Brain pericyte (primary cell): ENCODE results near the gene CSNK1A1.
"Not testable (repeated sequence)": the region's sequence is repeated elsewhere in the genome, so short reads cannot be mapped to it uniquely, and the experiment has no call there.

ENCODE experiments used
- DNase-seq: peaks from one replicate; pipeline ENCODE4 v3.0.0-alpha.2; 2012; ENCODE audit warnings: low read depth, low spot score

The CSNK1A1 gene

GRCh38 chr5:149456597-149457392 lies 94.4 kb downstream of the CSNK1A1 start:
- no peak for DNase-seq

GRCh38 chr5:149455889-149456409 lies 95.3 kb downstream of the CSNK1A1 start:
- no peak for DNase-seq

- no peak for DNase-seq
Measured at GRCh38 chr5:149453618-149454415, 97.4 kb downstream of the CSNK1A1 start.

- DNase-seq = peak; percentile 73
Measured at GRCh38 chr5:149452665-149453617, 98.3 kb downstream of the CSNK1A1 start.

GRCh38 chr5:149452007-149452664 lies 99.1 kb downstream of the CSNK1A1 start:
- DNase-seq = no peak

GRCh38 chr5:149450199-149450598 lies 101.0 kb downstream of the CSNK1A1 start:
- DNase-seq = no peak

- DNase-seq = no peak
Measured at GRCh38 chr5:149448831-149449714, 102.2 kb downstream of the CSNK1A1 start.

- no peak for DNase-seq
Measured at GRCh38 chr5:149448431-149448830, 102.8 kb downstream of the CSNK1A1 start.

GRCh38 chr5:149447373-149448367 lies 103.6 kb downstream of the CSNK1A1 start:
- DNase-seq = no peak

GRCh38 chr5:149446794-149447193 lies 104.4 kb downstream of the CSNK1A1 start:
- not testable (repeated sequence) for DNase-seq

GRCh38 chr5:149445739-149446369 lies 105.4 kb downstream of the CSNK1A1 start:
- DNase-seq = peak; percentile 93

- DNase-seq = no peak
Measured at GRCh38 chr5:149445343-149445738, 105.9 kb downstream of the CSNK1A1 start.

GRCh38 chr5:149444430-149444829 lies 106.8 kb downstream of the CSNK1A1 start:
- DNase-seq = not testable (repeated sequence)

GRCh38 chr5:149443210-149443609 lies 108.0 kb downstream of the CSNK1A1 start:
- DNase-seq = no peak

- DNase-seq = no peak
Measured at GRCh38 chr5:149442563-149443182, 108.6 kb downstream of the CSNK1A1 start.
